Activated CD4-positive, alpha-beta memory T cell treated with anti-CD3 and anti-CD28 coated beads, Interleukin-2, amount 10 ng/mL, durations not matched to agents 7 days and 5 days (primary cell): ENCODE data around the gene ZFPM1. TPM values are rescaled to one million over a fixed set of nuclear protein-coding genes. Genes with fewer than 3 reads are reported as not detected.
"Not testable (repeated sequence)": the region's sequence is repeated elsewhere in the genome, so short reads cannot be mapped to it uniquely, and the experiment has no call there.

Experiments used
- CTCF ChIA-PET: fragments of 350-600 bp; sonication (Branson Sonifier 250); formaldehyde crosslinking; loops from one replicate; lab custom pipeline; 2021; ENCODE audit warnings: antibody characterized with exemption, inconsistent platforms; lab: Charles Lee
- POLR2A ChIA-PET: fragments of 350-600 bp; sonication (Branson Sonifier 250); formaldehyde crosslinking; loops from one replicate; lab custom pipeline; 2021; ENCODE audit warnings: antibody characterized with exemption; lab: Charles Lee
- DNase-seq: peaks from one replicate; pipeline ENCODE4 v3.0.0-alpha.2; 2020
- H3K27ac Mint-ChIP-seq: one replicate; pipeline ENCODE4 v1.8.0; 2021; ENCODE audit warnings: mild to moderate bottlenecking, mixed read lengths
- H3K27me3 Mint-ChIP-seq: one replicate; pipeline ENCODE4 v1.8.0; 2021; ENCODE audit warnings: mixed read lengths
- H3K36me3 Mint-ChIP-seq: one replicate; pipeline ENCODE4 v1.8.0; 2021; ENCODE audit warnings: low read depth, mixed read lengths
- H3K4me1 Mint-ChIP-seq: one replicate; pipeline ENCODE4 v1.8.0; 2021; ENCODE audit warnings: mixed read lengths
- H3K4me3 Mint-ChIP-seq: one replicate; pipeline ENCODE4 v1.8.0; 2021; ENCODE audit warnings: mild to moderate bottlenecking, mixed read lengths
- H3K9me3 Mint-ChIP-seq: one replicate; pipeline ENCODE4 v1.8.0; 2021; ENCODE audit warnings: mixed read lengths
- total RNA-seq, 2 experiments: library from RNA; stranded (reverse); gene quantifications; one replicate each; pipeline ENCODE4 v1.2.3, GENCODE V29; 2021

Gene ZFPM1
- total RNA-seq, 2 experiments from 2014 or later: 15.4 to 15.7 TPM

DNA sequence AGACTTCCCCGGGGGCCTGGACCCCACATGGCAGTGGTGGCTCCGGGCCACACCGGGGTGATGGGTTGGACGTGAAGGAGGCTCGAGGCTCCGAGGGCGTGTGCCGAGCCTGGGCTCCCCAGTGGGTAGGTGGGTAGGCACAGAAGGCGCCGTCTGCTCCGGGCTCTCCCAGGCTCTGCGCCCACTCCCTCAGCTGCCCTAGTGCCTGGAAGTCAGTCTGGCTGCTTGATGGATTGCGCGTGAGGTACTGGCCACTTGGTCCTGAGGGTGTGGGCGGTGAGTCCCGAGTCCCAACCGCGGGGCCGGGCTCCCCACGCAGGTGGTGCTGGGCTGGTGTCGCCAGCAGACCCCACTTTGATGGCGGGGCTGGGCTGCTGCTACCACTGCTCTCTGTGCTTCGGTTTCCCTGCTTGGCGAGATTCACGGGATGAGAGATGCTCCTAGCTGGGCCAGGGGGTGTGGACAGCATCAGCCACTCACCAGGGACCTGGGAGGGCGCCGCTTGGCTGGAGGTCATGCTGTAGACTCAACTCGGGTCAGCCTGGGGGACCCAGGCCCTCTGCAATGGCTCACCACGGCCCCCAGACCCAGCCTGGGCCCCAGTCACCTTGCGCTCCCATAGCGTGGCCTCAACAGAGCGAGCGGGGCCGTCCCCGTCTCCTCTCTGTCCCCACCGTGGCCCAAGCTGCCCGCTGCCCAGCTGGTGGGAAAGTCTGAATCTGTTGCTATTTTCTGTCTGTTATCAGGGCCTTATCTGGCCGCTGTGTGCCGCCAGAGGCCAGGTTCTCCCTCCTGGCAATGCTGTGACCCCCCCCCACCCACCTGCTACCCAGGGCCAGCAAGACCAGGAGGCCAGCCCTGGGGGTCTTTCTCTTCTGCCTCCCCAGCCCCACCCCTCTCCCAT lies 26.1 kb downstream of the ZFPM1 start:
- peaks cover 29% of the 10 kb centered on the region for H3K4me1 Mint-ChIP-seq
- ChIA-PET POLR2A (no interaction called here), CTCF (no interaction called here)
- no peak for DNase-seq
- no peaks in the 10 kb centered on the region for H3K36me3 Mint-ChIP-seq
- no peaks in the 10 kb centered on the region for H3K27me3 Mint-ChIP-seq
- H3K27ac Mint-ChIP-seq: no peak overlapping the region
- no peak overlapping the region for H3K4me3 Mint-ChIP-seq
- H3K9me3 Mint-ChIP-seq: no peaks in the 10 kb centered on the region

DNA sequence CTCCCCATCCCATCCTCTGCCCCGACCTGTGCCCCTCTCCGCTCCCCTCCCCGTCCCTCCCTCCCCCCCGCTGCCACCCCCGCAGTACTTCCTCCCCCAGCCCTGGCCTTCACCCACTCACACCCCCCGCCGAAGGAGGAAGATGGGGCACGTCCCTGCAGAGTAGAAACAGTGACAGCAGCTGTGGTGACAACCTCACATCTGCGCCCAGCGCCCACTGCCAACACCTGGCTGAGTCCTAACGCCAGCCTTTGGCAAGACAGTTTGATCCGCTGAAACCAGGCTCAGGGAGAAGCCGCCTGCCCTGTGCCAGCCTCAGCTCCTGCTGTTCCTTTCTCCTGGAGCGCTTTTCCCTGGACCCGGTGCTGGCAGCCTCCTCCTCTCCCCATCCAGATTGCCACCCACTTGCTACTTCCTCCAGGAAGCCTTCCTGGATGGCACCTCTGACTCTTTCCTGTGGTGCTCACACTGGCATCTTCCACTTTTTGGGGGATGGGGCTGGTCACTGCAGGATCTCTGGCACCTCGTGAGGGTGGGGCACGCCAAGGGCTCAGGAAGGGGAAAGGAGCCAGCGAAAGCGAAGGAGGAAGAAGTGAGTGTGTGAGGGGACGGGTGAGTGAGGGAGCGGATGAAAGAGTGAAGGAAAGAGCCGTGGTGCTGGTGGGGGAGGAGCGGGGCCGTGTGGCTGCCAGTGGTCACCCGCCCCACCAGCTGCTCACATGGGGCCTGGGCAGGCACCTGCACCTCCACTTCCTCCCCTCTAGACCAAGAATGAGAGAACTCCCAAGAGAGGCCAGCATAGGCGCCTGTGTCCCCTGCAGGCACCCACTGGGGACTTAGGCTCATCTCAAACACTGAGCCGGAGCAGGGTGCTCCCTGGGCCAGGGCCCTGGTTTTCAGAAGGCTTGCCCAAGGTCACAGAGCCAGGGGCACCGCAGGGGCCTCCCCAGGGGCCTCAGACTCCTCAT lies 27.0 kb downstream of the ZFPM1 start:
- no peak for DNase-seq
- ChIA-PET POLR2A (no interaction called here), CTCF (no interaction called here)
- no peaks in the 10 kb centered on the region for H3K9me3 Mint-ChIP-seq
- peaks cover 29% of the 10 kb centered on the region for H3K4me1 Mint-ChIP-seq
- H3K4me3 Mint-ChIP-seq: no peak overlapping the region
- H3K36me3 Mint-ChIP-seq: no peaks in the 10 kb centered on the region
- no peak overlapping the region for H3K27ac Mint-ChIP-seq
- H3K27me3 Mint-ChIP-seq: no peaks in the 10 kb centered on the region

DNA sequence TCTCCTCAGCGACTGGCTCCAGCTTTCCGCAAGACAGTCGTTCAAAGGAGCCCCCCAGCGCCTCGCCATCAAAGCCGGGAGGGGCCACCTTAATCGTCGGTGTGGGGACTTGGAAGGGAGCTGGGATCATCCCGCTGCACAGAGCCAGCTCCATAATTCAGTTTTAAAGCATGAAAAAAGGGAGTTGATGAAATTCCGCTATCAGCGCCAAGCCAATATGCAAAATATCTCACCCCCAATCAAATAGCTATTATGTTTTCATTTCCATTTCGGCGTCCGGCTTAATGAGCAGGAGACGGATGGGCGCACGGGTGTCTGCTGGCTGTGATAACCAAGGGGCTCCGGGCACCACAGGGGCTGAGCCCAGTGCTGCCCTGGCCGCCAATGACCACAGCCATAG lies 27.7 kb downstream of the ZFPM1 start:
- Mint-ChIP-seq H3K27me3 (no peaks in the 10 kb centered on the region), H3K9me3 (no peaks in the 10 kb centered on the region), H3K27ac (no peak overlapping the region), H3K36me3 (no peaks in the 10 kb centered on the region), H3K4me3 (no peak overlapping the region), H3K4me1 (peaks cover 29% of the 10 kb centered on the region)
- DNase-seq: no peak
- CTCF ChIA-PET: no interaction called here
- POLR2A ChIA-PET: no interaction called here

DNA sequence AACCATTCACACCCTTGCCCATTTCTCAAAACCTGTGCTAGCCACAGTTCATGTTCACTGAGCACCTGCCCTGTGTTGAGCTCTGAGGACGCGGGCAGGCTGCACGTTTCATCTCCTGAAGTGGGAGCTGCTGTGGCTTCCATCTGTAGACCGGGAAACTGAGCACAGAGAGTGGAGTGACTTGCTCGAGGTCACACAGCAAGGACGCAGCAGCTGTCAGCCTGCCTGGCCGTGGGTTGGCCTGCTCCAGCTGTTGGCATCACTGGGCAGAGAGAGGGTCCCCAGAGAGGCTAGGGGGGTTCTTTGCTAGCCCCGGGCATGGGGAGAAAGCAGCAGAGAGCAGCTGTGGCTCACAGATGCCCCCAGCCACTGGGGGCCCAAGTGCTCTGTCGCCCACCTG lies 28.8 kb downstream of the ZFPM1 start:
- CTCF ChIA-PET: no interaction called here

DNA sequence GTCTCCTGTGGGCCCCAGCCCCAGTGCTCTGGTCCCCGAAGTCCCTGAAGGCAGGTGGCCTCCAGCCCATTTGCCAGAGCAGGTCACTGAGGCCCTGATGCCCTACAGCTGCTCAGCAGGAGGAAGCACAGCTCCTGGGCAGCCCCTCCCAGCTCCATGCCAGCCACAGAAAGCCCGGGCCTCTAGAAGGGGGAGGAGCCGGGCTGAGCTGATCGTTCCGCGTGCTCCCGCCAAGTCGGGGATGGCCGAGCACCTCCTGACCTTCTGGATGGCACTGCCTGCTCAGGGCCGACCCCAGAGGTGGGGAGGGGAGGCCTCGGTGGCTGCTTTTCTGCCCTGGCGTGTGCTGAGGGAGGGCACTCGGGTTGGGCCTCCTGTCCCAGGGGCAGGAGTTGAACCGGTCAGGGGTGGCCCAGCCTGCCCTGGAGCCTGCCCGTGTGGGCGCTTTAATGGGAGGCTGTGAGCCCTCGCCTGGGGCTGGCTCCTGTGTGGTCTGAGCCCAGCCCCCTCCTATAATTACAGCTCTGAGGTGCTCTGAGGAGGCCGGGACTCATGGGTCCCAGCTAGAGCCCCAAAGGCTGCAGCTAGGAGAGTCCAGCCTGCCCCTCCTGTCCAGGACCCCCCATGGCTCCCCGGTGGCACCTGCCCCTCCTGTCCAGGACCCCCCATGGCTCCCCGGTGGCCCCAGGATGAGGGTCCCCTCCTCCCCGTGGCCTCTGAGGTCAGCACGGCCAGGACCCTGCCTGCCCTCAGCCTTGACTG lies 29.7 kb downstream of the ZFPM1 start:
- DNase-seq: no peak
- H3K4me3 Mint-ChIP-seq: no peak overlapping the region
- H3K36me3 Mint-ChIP-seq: no peaks in the 10 kb centered on the region
- H3K9me3 Mint-ChIP-seq: no peaks in the 10 kb centered on the region
- ChIA-PET CTCF (no interaction called here), POLR2A (interaction anchor here (0.6 kb wide), 1 partner anchor 21 kb away, joined by 3 read pairs; no protein-coding TSS in a partner anchor)
- H3K27me3 Mint-ChIP-seq: no peaks in the 10 kb centered on the region
- no peak overlapping the region for H3K27ac Mint-ChIP-seq
- peaks cover 20% of the 10 kb centered on the region for H3K4me1 Mint-ChIP-seq

More for the DNA sequence above, 28.8 kb downstream of the ZFPM1 start:
- DNase-seq: no peak
- no peaks in the 10 kb centered on the region for H3K9me3 Mint-ChIP-seq
- no peak overlapping the region for H3K4me3 Mint-ChIP-seq
- POLR2A ChIA-PET: no interaction called here
- no peaks in the 10 kb centered on the region for H3K36me3 Mint-ChIP-seq
- H3K27ac Mint-ChIP-seq: no peak overlapping the region
- H3K4me1 Mint-ChIP-seq: peaks cover 28% of the 10 kb centered on the region
- no peaks in the 10 kb centered on the region for H3K27me3 Mint-ChIP-seq

DNA sequence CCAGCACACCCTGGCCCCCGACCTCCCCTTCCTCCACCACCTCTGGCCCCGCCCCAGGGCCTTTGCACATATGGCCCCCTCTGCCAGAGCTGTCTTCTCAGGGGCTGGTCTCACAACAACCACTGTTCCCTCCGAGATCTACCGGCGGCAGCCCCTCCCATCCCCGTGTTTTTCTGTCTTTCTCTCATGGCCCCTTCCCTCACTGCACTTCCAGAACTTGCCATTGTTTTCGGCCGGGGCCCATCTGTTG lies 30.2 kb downstream of the ZFPM1 start:
- H3K27me3 Mint-ChIP-seq: no peaks in the 10 kb centered on the region
- H3K27ac Mint-ChIP-seq: no peak overlapping the region
- no peak for DNase-seq
- H3K36me3 Mint-ChIP-seq: no peaks in the 10 kb centered on the region
- no peak overlapping the region for H3K4me3 Mint-ChIP-seq
- POLR2A ChIA-PET: no interaction called here
- CTCF ChIA-PET: no interaction called here
- no peaks in the 10 kb centered on the region for H3K9me3 Mint-ChIP-seq
- H3K4me1 Mint-ChIP-seq: peaks cover 16% of the 10 kb centered on the region

DNA sequence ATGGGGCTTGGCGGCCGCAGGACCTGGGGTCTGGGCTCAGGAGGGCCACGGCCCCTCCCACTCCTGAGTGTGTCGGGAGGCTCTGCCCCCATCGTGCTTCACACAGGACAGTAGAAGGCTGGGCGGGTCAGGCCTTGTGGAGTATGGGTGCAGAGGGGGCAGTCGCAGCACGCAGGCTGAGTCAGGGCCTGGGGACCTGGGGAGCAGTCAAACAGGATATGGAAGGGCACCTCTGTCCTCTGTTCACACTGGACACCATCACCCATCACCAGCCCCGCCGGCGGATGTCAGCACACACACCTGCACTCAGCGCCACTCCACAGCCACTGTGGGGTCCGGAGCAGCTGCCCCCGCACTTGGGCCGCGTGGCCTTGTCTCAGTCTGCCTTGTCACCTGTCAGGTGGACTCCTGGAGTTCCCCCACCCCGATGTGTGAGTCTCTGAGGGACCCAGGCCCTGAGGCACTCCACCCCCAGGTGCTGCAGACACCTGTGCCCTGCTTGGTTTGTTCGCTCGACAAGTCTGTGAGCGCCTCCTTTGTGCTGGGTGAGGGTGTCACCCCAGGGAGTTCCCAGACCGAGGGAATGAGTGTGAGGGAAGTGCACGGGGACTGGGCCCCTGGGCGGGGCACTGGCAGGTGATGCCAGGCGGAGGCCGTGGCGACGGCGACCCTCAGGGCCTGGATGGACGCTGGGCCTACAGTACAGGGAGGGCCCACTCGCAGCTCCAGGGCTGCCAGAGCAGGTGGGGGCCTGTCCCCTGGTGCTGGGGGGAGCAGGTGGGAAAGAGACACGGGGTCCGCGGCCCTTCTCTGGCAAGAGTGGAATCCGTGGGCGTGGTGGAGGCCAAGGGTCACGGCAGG lies 31.7 kb downstream of the ZFPM1 start:
- no peaks in the 10 kb centered on the region for H3K27me3 Mint-ChIP-seq
- peaks cover 5% of the 10 kb centered on the region for H3K4me1 Mint-ChIP-seq
- no peaks in the 10 kb centered on the region for H3K9me3 Mint-ChIP-seq
- DNase-seq: no peak
- CTCF ChIA-PET: no interaction called here
- H3K36me3 Mint-ChIP-seq: no peaks in the 10 kb centered on the region
- POLR2A ChIA-PET: no interaction called here
- H3K4me3 Mint-ChIP-seq: no peak overlapping the region
- no peak overlapping the region for H3K27ac Mint-ChIP-seq

DNA sequence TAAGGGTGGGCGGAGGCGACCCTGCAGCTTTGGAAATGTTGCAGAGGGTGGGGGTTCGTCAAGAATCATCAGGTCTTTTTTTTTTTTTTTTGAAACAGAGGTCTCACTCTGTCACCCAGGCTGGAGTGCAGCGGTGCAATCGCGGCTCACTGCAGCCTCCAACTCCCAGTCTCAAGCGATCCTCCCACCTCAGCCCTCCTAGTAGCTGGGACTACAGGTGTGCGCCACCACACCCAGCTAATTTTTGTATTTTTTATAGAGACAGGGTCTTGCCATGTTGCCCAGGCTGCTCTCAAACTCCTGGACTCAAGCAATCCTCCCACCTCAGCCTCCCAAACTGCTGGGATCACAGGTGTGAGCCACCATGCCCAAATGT lies 32.3 kb downstream of the ZFPM1 start:
- H3K27me3 Mint-ChIP-seq, CTCF ChIA-PET, H3K4me3 Mint-ChIP-seq, H3K9me3 Mint-ChIP-seq, POLR2A ChIA-PET, H3K36me3 Mint-ChIP-seq, DNase-seq, H3K4me1 Mint-ChIP-seq, H3K27ac Mint-ChIP-seq: not testable (repeated sequence)

DNA sequence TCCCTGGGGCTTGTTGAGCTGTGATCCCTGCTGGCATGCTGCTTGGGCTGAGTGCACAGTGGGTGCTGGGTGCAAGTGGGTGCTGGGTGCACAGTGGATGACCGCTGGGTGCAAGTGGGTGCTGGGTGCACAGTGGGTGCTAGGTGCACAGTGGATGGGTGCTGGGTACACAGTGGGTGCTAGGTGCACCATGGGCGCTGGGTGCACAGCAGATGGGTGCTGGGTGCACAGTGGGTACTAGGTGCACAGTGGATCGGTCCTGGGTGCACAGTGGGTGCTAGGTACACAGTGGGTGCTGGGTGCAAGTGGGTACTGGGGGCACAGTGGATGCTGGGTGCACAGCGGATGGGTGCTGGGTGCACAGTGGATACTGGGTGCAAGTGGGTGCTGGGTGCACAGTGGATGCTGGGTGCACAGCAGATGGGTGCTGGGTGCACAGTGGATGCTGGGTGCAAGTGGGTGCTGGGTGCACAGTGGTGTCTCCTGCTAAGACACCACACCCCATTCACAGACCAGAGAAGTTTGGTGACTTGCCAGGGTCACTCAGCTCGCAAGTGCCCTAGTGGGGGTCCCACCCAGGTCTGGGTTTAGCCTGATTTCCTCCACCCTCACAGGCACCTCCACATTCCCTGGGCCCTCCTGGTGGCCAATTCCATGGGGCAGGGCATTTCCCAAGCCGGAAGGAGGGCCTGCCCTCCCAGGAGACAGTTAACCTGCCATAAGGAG lies 33.5 kb downstream of the ZFPM1 start:
- H3K9me3 Mint-ChIP-seq: no peaks in the 10 kb centered on the region
- DNase-seq: no peak
- H3K4me3 Mint-ChIP-seq: no peak overlapping the region
- no peaks in the 10 kb centered on the region for H3K4me1 Mint-ChIP-seq
- CTCF ChIA-PET: no interaction called here
- H3K36me3 Mint-ChIP-seq: no peaks in the 10 kb centered on the region
- H3K27ac Mint-ChIP-seq: no peak overlapping the region
- POLR2A ChIA-PET: no interaction called here
- H3K27me3 Mint-ChIP-seq: no peaks in the 10 kb centered on the region

DNA sequence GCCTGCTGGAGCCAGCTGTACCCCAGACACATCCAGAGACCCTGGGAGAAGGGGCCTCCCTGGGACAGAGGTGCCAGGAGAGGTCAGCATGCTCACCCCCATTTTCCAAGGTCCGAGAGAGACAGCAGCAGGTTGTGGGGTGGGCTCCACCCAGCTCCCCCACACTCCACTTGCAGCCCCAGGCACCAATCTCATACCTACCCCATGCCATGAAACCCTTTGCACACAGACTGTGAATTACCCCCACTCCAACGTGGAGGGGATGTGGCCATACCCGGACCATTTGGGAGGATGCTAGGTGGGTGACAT lies 34.0 kb downstream of the ZFPM1 start:
- ChIA-PET CTCF (no interaction called here), POLR2A (no interaction called here)
- Mint-ChIP-seq H3K27me3 (no peaks in the 10 kb centered on the region), H3K4me1 (no peaks in the 10 kb centered on the region), H3K27ac (no peak overlapping the region), H3K36me3 (no peaks in the 10 kb centered on the region), H3K9me3 (no peaks in the 10 kb centered on the region), H3K4me3 (no peak overlapping the region)
- DNase-seq: no peak

DNA sequence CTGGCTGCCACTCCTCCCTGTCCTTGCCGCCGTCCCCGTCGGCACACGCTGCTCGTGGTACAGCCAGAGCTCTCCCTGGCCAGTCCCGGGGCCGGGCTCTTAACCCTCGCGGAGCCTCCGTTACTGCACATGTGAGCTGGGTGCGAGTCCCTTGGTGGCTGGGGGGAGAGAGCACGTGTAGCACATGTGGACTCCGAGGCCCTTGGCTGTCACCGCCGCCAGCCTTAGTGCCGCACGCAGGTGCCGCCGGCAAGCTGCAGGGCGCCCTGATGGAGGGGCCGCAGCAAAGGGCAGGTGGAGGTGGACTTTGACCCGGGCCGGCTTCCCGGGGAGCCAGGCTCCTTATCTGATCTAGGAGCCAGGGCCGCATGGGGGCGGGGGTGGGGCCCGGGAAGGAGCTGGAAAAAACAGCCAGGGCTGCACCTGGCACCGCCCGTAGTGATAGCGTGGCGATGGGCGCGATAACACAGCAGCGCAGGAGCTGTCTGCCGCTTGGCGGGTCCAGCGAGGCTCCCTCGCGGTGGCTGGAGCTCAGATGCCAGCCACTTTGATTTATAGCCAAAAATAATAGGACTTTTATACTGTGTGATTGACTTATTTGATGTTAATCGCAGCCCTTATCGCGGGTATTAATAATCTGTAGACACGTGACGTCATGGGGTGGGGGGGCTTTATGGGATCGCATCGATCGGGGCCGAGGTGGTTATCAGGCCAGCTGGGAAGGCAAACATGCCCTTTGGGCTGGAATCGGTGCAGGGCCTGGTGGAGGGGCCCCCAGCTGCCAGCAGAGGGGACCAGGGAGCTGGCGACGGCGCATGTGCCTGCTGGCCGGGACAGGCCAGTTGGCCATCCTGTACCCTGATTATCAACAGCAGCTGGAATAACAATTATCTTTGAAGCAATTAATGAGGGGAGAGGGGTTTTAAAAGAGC lies 35.1 kb downstream of the ZFPM1 start:
- Mint-ChIP-seq H3K4me1 (no peaks in the 10 kb centered on the region), H3K36me3 (no peaks in the 10 kb centered on the region), H3K27me3 (no peaks in the 10 kb centered on the region), H3K9me3 (no peaks in the 10 kb centered on the region), H3K4me3 (no peak overlapping the region), H3K27ac (no peak overlapping the region)
- POLR2A ChIA-PET: interaction anchor here (0.9 kb wide), 1 partner anchor 10 kb away, joined by 3 read pairs; no protein-coding TSS in a partner anchor
- CTCF ChIA-PET: interaction anchor here (0.7 kb wide), 1 partner anchor 728 kb away, joined by 3 read pairs; no protein-coding TSS in a partner anchor
- no peak for DNase-seq
